Activated T-helper 1 cell treated with anti-CD3 and anti-CD28 coated beads, Interleukin-12 subunit alpha, Interleukin-12 subunit beta, Interleukin-2, Interleukin-4 antibody, amounts not matched to agents 30 ng/mL and 10 ng/mL and 1 ng/mL, durations not matched to agents 14 hours and 24 hours and 36 hours (primary cell): ENCODE data around the gene C4orf33. TPM values are rescaled to one million over a fixed set of nuclear protein-coding genes. Genes with fewer than 3 reads are reported as not detected.
"Not testable (repeated sequence)": the region's sequence is repeated elsewhere in the genome, so short reads cannot be mapped to it uniquely, and the experiment has no call there.

Source experiments
- DNase-seq: peaks from one replicate; pipeline ENCODE4 v3.0.0; 2021; ENCODE audit warnings: low spot score
- H3K27ac Mint-ChIP-seq: one replicate; pipeline ENCODE4 v1.8.0; 2021; ENCODE audit warnings: mild to moderate bottlenecking, mixed read lengths
- H3K27me3 Mint-ChIP-seq: one replicate; pipeline ENCODE4 v1.8.0; 2022; ENCODE audit warnings: mild to moderate bottlenecking, moderate library complexity, mixed read lengths; ENCODE audit not compliant: insufficient read depth
- H3K36me3 Mint-ChIP-seq: one replicate; pipeline ENCODE4 v1.8.0; 2021; ENCODE audit warnings: low read depth, mixed read lengths
- H3K4me1 Mint-ChIP-seq: one replicate; pipeline ENCODE4 v1.8.0; 2021; ENCODE audit warnings: low read depth, mixed read lengths
- H3K4me3 Mint-ChIP-seq: one replicate; pipeline ENCODE4 v1.8.0; 2021; ENCODE audit warnings: mild to moderate bottlenecking, moderate library complexity, mixed read lengths
- H3K9me3 Mint-ChIP-seq: one replicate; pipeline ENCODE4 v1.8.0; 2021; ENCODE audit warnings: mixed read lengths
- intact Hi-C: fragments of 100-400 bp; cut with micrococcal nuclease; formaldehyde crosslinking; loops from one replicate; pipeline ENCODE4 v1.15.1; 2024
- total RNA-seq: library from RNA; stranded (reverse); gene quantifications from 2 replicates; pipeline ENCODE4 v1.2.3, GENCODE V29; 2022

C4orf33 gene
- total RNA-seq: 7.2 and 7.8 TPM in 2 replicates

GRCh38 chr4:129095811-129096454 lies at the start of gene C4orf33:
C4orf33 (plus strand) TSS chr4:129096152; CDS start chr4:129102611, 6,459 bp downstream.
- Mint-ChIP-seq H3K27me3 (no peaks in the 10 kb centered on the region), H3K4me1 (peaks cover 46% of the 10 kb centered on the region), H3K27ac (peak within 1 kb of the TSS; percentile 94), H3K4me3 (peak within 1 kb of the TSS; percentile 95), H3K36me3 (peaks cover 5% of the 10 kb centered on the region), H3K9me3 (no peaks in the 10 kb centered on the region)
- DNase-seq: peak; percentile 72
- intact Hi-C loops: loop anchor here (1.0 to 10.0 kb wide), 2 partner anchors 1131 to 1311 kb away; partner anchors contain the start of genes ABHD18, HSPA4L and MFSD8

- peaks cover 62% of the 10 kb centered on the region for H3K36me3 Mint-ChIP-seq
- H3K27me3 Mint-ChIP-seq: no peaks in the 10 kb centered on the region
- no peak overlapping the region for H3K27ac Mint-ChIP-seq
- intact Hi-C loops: no loop called here
- no peak overlapping the region for H3K4me3 Mint-ChIP-seq
- no peak for DNase-seq
- H3K4me1 Mint-ChIP-seq: no peaks in the 10 kb centered on the region
- H3K9me3 Mint-ChIP-seq: peaks cover 88% of the 10 kb centered on the region
These were observed 36.9 kb upstream of the C4orf33 start for GRCh38 chr4:129059028-129059427.

- Mint-ChIP-seq H3K27me3 (no peaks in the 10 kb centered on the region), H3K4me3 (no peak overlapping the region), H3K27ac (no peak overlapping the region), H3K9me3 (peaks cover 78% of the 10 kb centered on the region), H3K36me3 (peaks cover 54% of the 10 kb centered on the region), H3K4me1 (no peaks in the 10 kb centered on the region)
- DNase-seq: no peak
- intact Hi-C loops: no loop called here
These were observed 33.4 kb upstream of the C4orf33 start for GRCh38 chr4:129062580-129062979.

- Mint-ChIP-seq H3K9me3 (peaks cover 73% of the 10 kb centered on the region), H3K36me3 (peaks cover 58% of the 10 kb centered on the region), H3K27ac (no peak overlapping the region), H3K4me3 (no peak overlapping the region), H3K27me3 (no peaks in the 10 kb centered on the region), H3K4me1 (no peaks in the 10 kb centered on the region)
- intact Hi-C loops: no loop called here
- DNase-seq: no peak
These were observed 32.3 kb upstream of the C4orf33 start for GRCh38 chr4:129063640-129064039.

GRCh38 chr4:129064717-129065116 lies 31.2 kb upstream of the C4orf33 start:
- Mint-ChIP-seq H3K4me1 (no peaks in the 10 kb centered on the region), H3K9me3 (peaks cover 71% of the 10 kb centered on the region), H3K27me3 (no peaks in the 10 kb centered on the region), H3K36me3 (peaks cover 55% of the 10 kb centered on the region), H3K4me3 (no peak overlapping the region), H3K27ac (no peak overlapping the region)
- intact Hi-C loops: no loop called here
- no peak for DNase-seq

GRCh38 chr4:129069537-129069936 lies 26.4 kb upstream of the C4orf33 start:
- H3K4me1 Mint-ChIP-seq, intact Hi-C loops, DNase-seq, H3K4me3 Mint-ChIP-seq, H3K27me3 Mint-ChIP-seq, H3K27ac Mint-ChIP-seq: not testable (repeated sequence)
- Mint-ChIP-seq H3K9me3 (peaks cover 66% of the 10 kb centered on the region), H3K36me3 (peaks cover 47% of the 10 kb centered on the region)

GRCh38 chr4:129077326-129077725 lies 18.6 kb upstream of the C4orf33 start:
- Mint-ChIP-seq H3K4me3 (no peak overlapping the region), H3K9me3 (peaks cover 49% of the 10 kb centered on the region)

GRCh38 chr4:129080129-129080528 lies 15.8 kb upstream of the C4orf33 start:
- DNase-seq: no peak
- Mint-ChIP-seq H3K4me3 (no peak overlapping the region), H3K9me3 (peaks cover 33% of the 10 kb centered on the region), H3K27ac (no peak overlapping the region), H3K27me3 (no peaks in the 10 kb centered on the region), H3K4me1 (peaks cover 16% of the 10 kb centered on the region), H3K36me3 (peaks cover 65% of the 10 kb centered on the region)
- intact Hi-C loops: no loop called here

More at GRCh38 chr4:129077326-129077725, 18.6 kb upstream of the C4orf33 start:
- DNase-seq: no peak
- no peak overlapping the region for H3K27ac Mint-ChIP-seq
- H3K27me3 Mint-ChIP-seq: no peaks in the 10 kb centered on the region
- H3K36me3 Mint-ChIP-seq: peaks cover 71% of the 10 kb centered on the region
- intact Hi-C loops: no loop called here
- no peaks in the 10 kb centered on the region for H3K4me1 Mint-ChIP-seq

GRCh38 chr4:129082302-129082701 lies 13.7 kb upstream of the C4orf33 start:
- peaks cover 60% of the 10 kb centered on the region for H3K36me3 Mint-ChIP-seq
- peaks cover 37% of the 10 kb centered on the region for H3K9me3 Mint-ChIP-seq
- H3K27me3 Mint-ChIP-seq: no peaks in the 10 kb centered on the region
- H3K4me1 Mint-ChIP-seq: peaks cover 24% of the 10 kb centered on the region
- no peak overlapping the region for H3K27ac Mint-ChIP-seq
- no peak for DNase-seq
- H3K4me3 Mint-ChIP-seq: no peak overlapping the region
- intact Hi-C loops: no loop called here

GRCh38 chr4:129085472-129085871 lies 10.5 kb upstream of the C4orf33 start:
- Mint-ChIP-seq H3K27me3 (no peaks in the 10 kb centered on the region), H3K4me1 (peaks cover 41% of the 10 kb centered on the region), H3K27ac (no peak overlapping the region), H3K4me3 (no peak overlapping the region), H3K9me3 (peaks cover 21% of the 10 kb centered on the region), H3K36me3 (peaks cover 38% of the 10 kb centered on the region)
- intact Hi-C loops: no loop called here
- DNase-seq: no peak

- H3K4me1 Mint-ChIP-seq: peaks cover 41% of the 10 kb centered on the region
- no peak overlapping the region for H3K27ac Mint-ChIP-seq
- H3K36me3 Mint-ChIP-seq: peaks cover 22% of the 10 kb centered on the region
- DNase-seq: no peak
- intact Hi-C loops: no loop called here
- H3K27me3 Mint-ChIP-seq: no peaks in the 10 kb centered on the region
- peaks cover 11% of the 10 kb centered on the region for H3K9me3 Mint-ChIP-seq
- H3K4me3 Mint-ChIP-seq: no peak overlapping the region
These were observed 8.4 kb upstream of the C4orf33 start for GRCh38 chr4:129087516-129087915.

GRCh38 chr4:129092631-129093190 lies 3.2 kb upstream of the C4orf33 start:
- Mint-ChIP-seq H3K4me3 (no peak overlapping the region), H3K36me3 (peaks cover 1% of the 10 kb centered on the region), H3K4me1 (peaks cover 52% of the 10 kb centered on the region), H3K27ac (no peak overlapping the region), H3K27me3 (no peaks in the 10 kb centered on the region), H3K9me3 (no peaks in the 10 kb centered on the region)
- DNase-seq: no peak
- intact Hi-C loops: loop anchor here (1.0 to 10.0 kb wide), 8 partner anchors 46 to 1308 kb away; partner anchors contain the start of genes HSPA4L, LARP1B and PLK4

- Mint-ChIP-seq H3K4me1 (peaks cover 56% of the 10 kb centered on the region), H3K9me3 (no peaks in the 10 kb centered on the region), H3K27me3 (no peaks in the 10 kb centered on the region), H3K27ac (peak within 1 kb of the TSS; percentile 42), H3K4me3 (peak within 1 kb of the TSS; percentile 66), H3K36me3 (peaks cover 2% of the 10 kb centered on the region)
- peak; percentile 96 for DNase-seq
- intact Hi-C loops: loop anchor here (1.0 to 10.0 kb wide), 8 partner anchors 47 to 1309 kb away; partner anchors contain the start of genes HSPA4L, LARP1B and PLK4
These were observed 2.6 kb upstream of the C4orf33 start, which contains the start of gene SCLT1 for GRCh38 chr4:129093191-129093920. SCLT1 (minus strand) TSS chr4:129093539; CDS start chr4:129093103, 436 bp downstream.
